Fibroblast of mammary gland (primary cell): ENCODE measurements around the gene LITAF.

ENCODE experiments used
- DNase-seq: peaks from one replicate; pipeline ENCODE4 v3.0.0-alpha.2; 2010; ENCODE audit warnings: low read depth
- H3K4me3 ChIP-seq: 2 replicates; pipeline ENCODE4 v1.5.1; 2011; ENCODE audit warnings: low read depth, mild to moderate bottlenecking, low read length, moderate library complexity; ENCODE audit not compliant: control insufficient read depth
- CTCF ChIP-seq: conservative IDR thresholded peaks from 2 replicates; pipeline ENCODE4 v1.5.1; 2011; ENCODE audit warnings: low read depth, low read length, inconsistent platforms; ENCODE audit not compliant: control insufficient read depth, insufficient read depth

LITAF gene

GRCh38 chr16:11564046-11564926 lies 22.4 kb downstream of the LITAF start:
- DNase-seq = no peak
- no peak overlapping the region for H3K4me3 ChIP-seq
- no peak for TF ChIP-seq CTCF

GRCh38 chr16:11563493-11564040 lies 23.2 kb downstream of the LITAF start:
- no peak overlapping the region for H3K4me3 ChIP-seq
- TF ChIP-seq CTCF = no peak
- no peak for DNase-seq

- DNase-seq = no peak
- H3K4me3 ChIP-seq = no peak overlapping the region
- no peak for TF ChIP-seq CTCF
Observed at GRCh38 chr16:11562941-11563340, 23.8 kb downstream of the LITAF start.

- no peak for TF ChIP-seq CTCF
- H3K4me3 ChIP-seq = no peak overlapping the region
- no peak for DNase-seq
Observed at GRCh38 chr16:11562411-11562810, 24.3 kb downstream of the LITAF start.

GRCh38 chr16:11561856-11562255 lies 24.9 kb downstream of the LITAF start:
- no peak overlapping the region for H3K4me3 ChIP-seq
- TF ChIP-seq CTCF = no peak
- DNase-seq = no peak

- no peak for DNase-seq
- TF ChIP-seq CTCF = no peak
- no peak overlapping the region for H3K4me3 ChIP-seq
Observed at GRCh38 chr16:11561454-11561805, 25.3 kb downstream of the LITAF start.
